22Rv1 (cell line): Measurements from ENCODE around the gene CCDC175.

ENCODE experiments used
- CTCF ChIP-seq: fragments of 450-650 bp; IDR thresholded peaks from 2 replicates; pipeline ENCODE4 v1.5.1; 2017; ENCODE audit warnings: mild to moderate bottlenecking
- ZFX ChIP-seq: fragments of 450-650 bp; IDR thresholded peaks from 2 replicates; pipeline ENCODE4 v1.6.1; 2017; ENCODE audit warnings: antibody characterized with exemption, borderline replicate concordance

- TF ChIP-seq CTCF: no peak
- TF ChIP-seq ZFX: no peak
These were observed 7.1 kb upstream of the CCDC175 start for GRCh38 chr14:59583755-59584154.
